ENCODE data around the gene MTMR8. TPM values are rescaled to one million over a fixed set of nuclear protein-coding genes. Genes with fewer than 3 reads are reported as not detected.

MTMR8 gene
- total RNA-seq, 2 donors from 2014 or later: 9.0 to 9.2 TPM

DNA sequence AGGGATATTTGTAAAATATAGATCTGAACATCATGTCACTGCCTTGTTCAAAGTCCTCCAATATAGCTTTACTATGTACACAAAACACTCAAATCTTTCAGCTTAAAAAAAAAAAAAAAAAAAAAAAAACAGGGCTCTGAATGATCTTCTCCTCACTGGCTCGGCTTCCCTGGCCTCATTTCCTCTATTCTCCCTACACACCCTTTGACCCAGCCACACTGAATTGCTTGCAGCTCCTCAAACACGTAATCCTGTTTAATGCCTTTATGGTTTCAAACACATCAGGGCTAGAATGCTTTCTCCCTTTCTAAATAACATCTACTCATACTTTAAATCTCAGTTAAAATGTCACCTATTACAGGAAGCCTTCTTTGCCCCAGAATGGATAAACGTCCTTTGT, 60.8 kb downstream of the MTMR8 start:
- intact Hi-C loops (cut with DNase I, micrococcal nuclease): no loop called here
- ATAC-seq: peak; percentile 97
- DNase-seq: peak; percentile 39 to 59

DNA sequence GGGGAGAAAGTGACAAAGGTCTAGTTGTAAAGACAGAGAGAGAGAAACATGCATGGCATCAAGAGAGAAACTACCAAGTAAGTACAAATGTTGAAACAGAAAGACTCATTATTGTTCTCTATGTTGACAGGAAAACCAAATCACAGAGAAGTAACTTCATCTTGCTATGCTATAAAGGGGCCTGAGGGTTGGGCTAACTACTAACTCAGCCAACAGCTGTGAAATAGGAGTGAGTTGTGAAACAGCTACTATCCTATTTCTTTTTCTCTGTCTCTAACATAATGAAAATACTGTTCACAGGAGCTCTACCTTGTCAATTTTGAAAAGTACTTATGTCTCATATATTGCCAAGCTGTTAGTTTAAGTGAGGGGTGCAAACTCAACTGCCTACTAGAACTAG, 65.0 kb downstream of the MTMR8 start:
- no peak for ATAC-seq
- no peak for DNase-seq
- intact Hi-C loops (cut with DNase I, micrococcal nuclease): no loop called here

DNA sequence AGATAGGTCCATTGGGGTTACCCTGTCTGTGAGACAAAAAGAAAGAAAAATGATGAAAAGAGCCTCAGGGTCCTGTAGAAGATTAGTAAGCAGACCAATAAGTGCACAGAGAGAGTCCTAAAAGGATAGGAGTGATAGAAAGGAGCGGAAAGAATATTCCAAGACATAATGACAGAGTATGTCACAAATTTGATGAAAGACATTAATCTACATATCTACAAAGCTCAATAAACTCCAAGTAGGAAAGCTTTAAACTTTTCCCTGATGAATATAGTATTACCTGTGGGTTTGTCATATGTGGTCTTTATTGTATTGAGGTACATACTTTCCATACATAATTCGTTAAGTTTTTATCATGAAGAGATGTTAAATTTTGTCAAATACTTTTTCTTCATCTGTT, 73.7 kb downstream of the MTMR8 start:
- ATAC-seq (no peak), DNase-seq (no peak)
- intact Hi-C loops (cut with DNase I, micrococcal nuclease): no loop called here

DNA sequence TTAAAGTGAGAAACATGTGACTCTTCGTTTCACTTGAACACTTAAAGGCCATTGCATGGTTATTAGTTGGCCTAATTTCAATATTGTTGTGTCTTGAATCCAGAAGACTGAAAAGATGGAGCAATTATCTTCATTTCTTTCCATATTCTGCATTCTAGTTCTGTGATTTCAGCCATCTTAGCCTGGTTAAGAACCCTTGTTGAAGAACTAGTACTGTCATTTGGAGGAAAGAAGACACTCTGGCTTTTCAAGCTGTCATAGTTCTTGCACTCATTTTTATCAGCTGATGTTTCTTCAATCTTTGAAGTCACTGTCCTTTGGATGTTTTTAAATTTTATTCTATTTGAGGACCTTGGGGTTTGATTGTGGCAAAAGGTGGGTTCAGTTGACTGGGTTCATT, 81.6 kb downstream of the MTMR8 start:
- DNase-seq: no peak
- intact Hi-C loops (cut with DNase I, micrococcal nuclease): no loop called here
- ATAC-seq: no peak

DNA sequence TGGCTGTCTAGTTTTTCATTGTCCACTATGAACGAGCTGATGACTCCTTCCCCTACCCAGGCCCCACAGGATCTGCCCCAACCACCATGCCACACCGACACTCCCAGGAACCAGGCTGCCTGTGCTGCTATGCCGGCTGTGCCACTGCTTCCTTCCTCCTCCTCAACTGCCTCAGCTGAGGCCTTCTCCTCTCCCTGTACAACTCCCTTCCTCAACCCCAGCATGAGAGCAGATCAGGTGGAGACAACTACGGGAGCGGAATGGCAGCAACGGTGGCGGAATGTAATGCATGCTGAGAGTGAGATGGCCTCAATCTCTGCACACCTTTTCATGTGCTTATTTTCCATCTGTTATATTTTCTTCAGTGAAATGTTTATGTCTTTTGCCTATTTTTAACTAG, 88.5 kb downstream of the MTMR8 start:
- no peak for DNase-seq
- ATAC-seq: no peak
- intact Hi-C loops (cut with DNase I, micrococcal nuclease): no loop called here

DNA sequence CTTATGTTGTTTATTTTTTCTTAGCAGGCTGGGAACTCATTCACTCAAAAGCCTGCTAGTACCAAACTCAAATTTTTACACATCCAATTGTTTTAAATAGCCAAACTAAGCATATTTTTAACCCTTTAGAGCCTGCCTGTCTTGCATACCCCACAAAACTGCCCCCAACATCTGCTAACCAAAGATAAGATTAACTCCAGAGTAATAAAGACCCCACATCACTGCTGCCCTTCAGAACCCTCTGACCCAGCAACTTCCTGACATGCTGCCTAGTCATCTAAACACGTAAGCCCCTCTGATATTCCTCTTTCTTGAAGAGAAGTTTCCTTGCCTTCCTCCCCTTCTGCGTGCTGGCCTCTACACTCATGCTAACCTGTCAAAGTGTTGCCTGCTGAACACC, 104.1 kb downstream of the MTMR8 start:
- DNase-seq: no peak
- intact Hi-C loops (cut with DNase I, micrococcal nuclease): no loop called here

DNA sequence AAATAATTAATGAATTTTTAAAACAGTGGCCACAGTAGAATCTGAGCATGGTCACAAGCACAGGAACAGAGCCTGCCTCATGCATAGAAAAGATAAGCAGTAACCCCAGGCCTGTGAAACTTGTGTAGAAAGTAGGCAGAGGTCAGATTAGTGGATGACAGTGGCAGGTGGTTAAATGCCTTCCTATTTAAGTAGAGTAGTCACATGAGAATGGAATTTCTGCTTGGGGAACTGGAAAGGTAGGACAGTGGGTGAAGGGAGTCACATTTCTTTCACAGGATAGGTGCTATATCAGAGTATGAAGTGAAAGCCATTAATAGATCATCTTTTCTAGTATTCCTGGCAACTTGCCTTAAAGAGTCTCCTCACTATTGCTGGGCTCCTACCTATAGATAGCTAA, 130.0 kb downstream of the MTMR8 start:
- intact Hi-C loops (cut with DNase I, micrococcal nuclease): no loop called here
- ATAC-seq (no peak), DNase-seq (no peak)

More for the DNA sequence above, 104.1 kb downstream of the MTMR8 start:
- ATAC-seq: no peak

DNA sequence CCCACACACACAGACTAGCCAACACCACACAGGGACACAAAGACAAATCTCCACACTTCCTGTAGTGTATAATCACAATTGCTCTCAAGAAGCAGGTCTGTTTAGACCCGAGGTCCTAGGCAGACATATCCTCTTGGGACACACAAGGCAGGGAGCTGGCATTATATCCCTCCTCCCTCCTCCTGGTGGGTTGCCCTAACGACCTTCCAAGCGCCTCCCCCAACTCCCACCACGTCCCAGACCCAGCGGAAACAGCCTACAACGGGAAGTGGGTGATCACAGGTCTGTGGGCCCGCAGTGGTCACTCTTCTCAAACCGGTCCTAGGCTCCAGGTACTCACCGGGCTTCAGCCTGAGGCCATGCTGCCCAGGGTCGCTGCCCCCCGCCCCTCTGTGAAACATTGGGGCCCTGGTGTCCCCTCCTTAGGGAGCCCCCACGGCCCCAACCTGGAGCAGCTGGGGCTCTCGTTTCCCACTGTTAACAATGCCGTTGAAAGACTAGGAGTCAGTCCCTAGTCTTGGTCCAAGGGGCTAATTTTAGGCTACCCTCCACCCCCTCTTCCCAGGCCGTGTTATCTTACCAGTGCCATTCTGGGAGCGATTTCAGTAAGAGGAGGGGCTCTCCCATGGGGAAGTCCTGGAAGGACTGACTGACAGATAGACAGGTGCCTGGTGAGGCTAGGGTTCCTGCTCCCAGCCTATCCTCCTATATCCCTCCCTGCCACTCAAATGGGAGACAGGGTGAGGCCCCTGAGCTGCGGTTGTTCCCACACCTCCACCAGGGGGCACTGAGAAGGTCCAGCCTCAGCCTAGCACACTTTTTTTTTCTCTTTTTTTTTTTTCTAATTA, 164.9 kb downstream of the MTMR8 start, which contains the start of gene ASB12:
TSS of gene ASB12 (minus strand) at position 485 of the 848 bp plus-strand sequence. CDS start 4,957 bp downstream, outside the sequence.
- ATAC-seq (no peak), DNase-seq (no peak)
- intact Hi-C loops (cut with DNase I, micrococcal nuclease): no loop called here

DNA sequence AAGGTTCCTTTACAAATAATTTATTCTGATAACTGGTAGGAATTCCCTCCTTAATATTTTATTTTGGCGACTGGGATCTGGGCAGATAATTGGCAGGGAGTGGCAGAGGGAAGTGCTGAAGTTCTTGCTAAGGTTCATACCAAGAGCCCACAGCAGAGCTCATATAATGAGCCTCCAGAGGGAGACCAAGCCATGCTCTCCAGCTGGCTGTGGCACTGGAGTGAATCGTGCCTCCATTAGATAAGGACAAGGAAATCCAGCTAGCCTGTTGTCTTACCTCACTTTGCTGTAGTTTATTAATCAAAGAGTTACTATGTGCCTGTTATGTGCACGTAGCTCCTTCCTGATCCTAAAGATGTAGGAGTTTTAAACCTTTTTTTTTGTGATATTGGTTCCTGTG, 166.1 kb downstream of the MTMR8 start:
- intact Hi-C loops (cut with DNase I, micrococcal nuclease): no loop called here
- DNase-seq (peak in 1 of 2 donors; percentile 16), ATAC-seq (peak; percentile 99)

Other genes starting within 250 kb of the MTMR8 start
- 1 to 10 TPM; 4.0 to 4.1 TPM for gene AMER1, start 189.7 kb downstream of the MTMR8 start, total RNA-seq
- gene ASB12, start 164.8 kb downstream of the MTMR8 start, total RNA-seq: under 1 TPM; 0.34 to 0.67 TPM

Data from left colon (tissue), 2 donors.